HepG2 (cell line): ENCODE results near the gene AFF1. TPM values are rescaled to one million over a fixed set of nuclear protein-coding genes. Genes with fewer than 3 reads are reported as not detected.

ENCODE experiments used
- BCL6 ChIP-seq: IDR thresholded peaks from 2 replicates; pipeline ENCODE4 v1.6.1; 2016; ENCODE audit warnings: missing genetic modification reagents, missing compliant biosample characterization
- BHLHE40 ChIP-seq: IDR thresholded peaks from 2 replicates; pipeline ENCODE4 v1.6.1; 2011; ENCODE audit warnings: low read length, improper control_type of control experiment
- CCAR2 ChIP-seq: fragments of 200-400 bp; formaldehyde crosslinking; optimal IDR thresholded peaks from 2 replicates; pipeline ENCODE3; 2018; ENCODE audit warnings: low read depth, mild to moderate bottlenecking, low read length, moderate library complexity
- HNF4G ChIP-seq, 2 experiments: sonication (generic) in 1 of 2; formaldehyde crosslinking in 1 of 2; IDR thresholded peaks; 2 replicates each; pipeline versions ENCODE4 v1.4.0 to v1.6.1; 2011 to 2020; ENCODE audit warnings: borderline replicate concordance in 2 of 2, low read depth in 2 of 2, mild to moderate bottlenecking in 2 of 2, low read length in 1 of 2, missing genetic modification reagents in 1 of 2, moderate library complexity in 1 of 2
- KDM2A ChIP-seq: sonication (generic); formaldehyde crosslinking; IDR thresholded peaks from 2 replicates; pipeline ENCODE4 v1.4.0; 2020; ENCODE audit warnings: low read depth, missing genetic modification reagents, borderline replicate concordance
- KLF13 ChIP-seq: sonication (generic); formaldehyde crosslinking; IDR thresholded peaks from 2 replicates; pipeline ENCODE4 v1.4.0; 2020; ENCODE audit warnings: mild to moderate bottlenecking, missing genetic modification reagents
- KLF15 ChIP-seq: sonication (generic); formaldehyde crosslinking; IDR thresholded peaks from 2 replicates; pipeline ENCODE4 v1.8.1; 2023; ENCODE audit warnings: borderline replicate concordance, mild to moderate bottlenecking, inconsistent platforms, missing genetic modification reagents, mixed read lengths
- MTA3 ChIP-seq: sonication (generic); formaldehyde crosslinking; IDR thresholded peaks from 2 replicates; pipeline ENCODE4 v1.4.0; 2020; ENCODE audit warnings: missing genetic modification reagents
- NFIB ChIP-seq: sonication (generic); formaldehyde crosslinking; IDR thresholded peaks from 2 replicates; pipeline ENCODE4 v1.9.0; 2021; ENCODE audit warnings: missing genetic modification reagents, mild to moderate bottlenecking, borderline replicate concordance
- NFYB ChIP-seq: sonication (generic); formaldehyde crosslinking; IDR thresholded peaks from 2 replicates; pipeline ENCODE4 v1.4.0; 2020; ENCODE audit warnings: missing genetic modification reagents
- PBX2 ChIP-seq: IDR thresholded peaks from 2 replicates; pipeline ENCODE4 v1.6.1; 2016; ENCODE audit warnings: control low read depth
- PHB2 ChIP-seq: fragments of 450-650 bp; IDR thresholded peaks from 2 replicates; pipeline ENCODE4 v1.6.1; 2018; ENCODE audit not compliant: partially characterized antibody
- POGZ ChIP-seq: sonication (generic); formaldehyde crosslinking; IDR thresholded peaks from 2 replicates; pipeline ENCODE4 v1.4.0; 2020; ENCODE audit warnings: mild to moderate bottlenecking, missing genetic modification reagents
- PPARG ChIP-seq: conservative IDR thresholded peaks from 2 replicates; pipeline ENCODE4 v1.6.1; 2016; ENCODE audit warnings: missing biosample characterization, missing genetic modification reagents
- RBFOX2 ChIP-seq: fragments of 200-400 bp; formaldehyde crosslinking; IDR thresholded peaks from 2 replicates; pipeline ENCODE4 v1.6.1; 2017; ENCODE audit warnings: low read depth, mild to moderate bottlenecking, low read length
- RBM22 ChIP-seq: fragments of 200-400 bp; formaldehyde crosslinking; optimal IDR thresholded peaks from 2 replicates; pipeline ENCODE3; 2017; ENCODE audit warnings: mild to moderate bottlenecking, low read length, moderate library complexity
- REPIN1 ChIP-seq: sonication (generic); formaldehyde crosslinking; IDR thresholded peaks from 2 replicates; pipeline ENCODE4 v1.8.0; 2022; ENCODE audit warnings: missing genetic modification reagents, low read depth, mild to moderate bottlenecking, borderline replicate concordance
- SAP130 ChIP-seq: IDR thresholded peaks from 2 replicates; pipeline ENCODE4 v1.6.1; 2016; ENCODE audit warnings: low read depth
- SNRNP70 ChIP-seq: fragments of 200-400 bp; formaldehyde crosslinking; IDR thresholded peaks from 2 replicates; pipeline ENCODE4 v1.6.1; 2017; ENCODE audit warnings: mild to moderate bottlenecking, low read depth, low read length, moderate library complexity
- STAG1 ChIP-seq: sonication (generic); formaldehyde crosslinking; IDR thresholded peaks from 2 replicates; pipeline ENCODE4 v1.4.0; 2020; ENCODE audit warnings: missing genetic modification reagents
- TBL1XR1 ChIP-seq: fragments of 150-350 bp; IDR thresholded peaks from 2 replicates; pipeline ENCODE4 v1.6.1; 2014; ENCODE audit warnings: borderline replicate concordance, low read length; ENCODE audit not compliant: partially characterized antibody
- TEAD3 ChIP-seq: optimal IDR thresholded peaks from 2 replicates; pipeline ENCODE3; 2016; ENCODE audit warnings: borderline replicate concordance
- YEATS2 ChIP-seq: sonication (generic); formaldehyde crosslinking; IDR thresholded peaks from 2 replicates; pipeline ENCODE4 v1.4.0; 2020; ENCODE audit warnings: missing genetic modification reagents, borderline replicate concordance
- YY1 ChIP-seq: IDR thresholded peaks from 2 replicates; pipeline ENCODE4 v1.6.1; 2011; ENCODE audit warnings: low read length, low read depth, moderate library complexity, mild to moderate bottlenecking; ENCODE audit not compliant: insufficient read depth, insufficient replicate concordance
- ZNF160 ChIP-seq: sonication (generic); formaldehyde crosslinking; IDR thresholded peaks from 2 replicates; pipeline ENCODE4 v1.8.0; 2022; ENCODE audit warnings: mild to moderate bottlenecking, inconsistent platforms, missing genetic modification reagents
- ZNF24 ChIP-seq: fragments of 450-650 bp; IDR thresholded peaks from 2 replicates; pipeline ENCODE4 v1.6.1; 2017; ENCODE audit warnings: antibody characterized with exemption, mild to moderate bottlenecking
- ZNF3 ChIP-seq: IDR thresholded peaks from 2 replicates; pipeline ENCODE4 v1.7.0; 2017; ENCODE audit warnings: inconsistent platforms
- ZNF362 ChIP-seq: sonication (generic); formaldehyde crosslinking; IDR thresholded peaks from 2 replicates; pipeline ENCODE4 v1.4.0; 2020; ENCODE audit warnings: missing genetic modification reagents, mild to moderate bottlenecking, borderline replicate concordance
- ZNF431 ChIP-seq: sonication (generic); formaldehyde crosslinking; IDR thresholded peaks from 2 replicates; pipeline ENCODE4 v1.9.0; 2022; ENCODE audit warnings: missing genetic modification reagents, low read depth, mild to moderate bottlenecking, borderline replicate concordance
- ZNF484 ChIP-seq: sonication (generic); formaldehyde crosslinking; IDR thresholded peaks from 2 replicates; pipeline ENCODE4 v1.5.1; 2020; ENCODE audit warnings: mild to moderate bottlenecking, low read depth, missing genetic modification reagents, borderline replicate concordance
- ZNF772 ChIP-seq: sonication (generic); formaldehyde crosslinking; IDR thresholded peaks from 2 replicates; pipeline ENCODE4 v1.5.0; 2020; ENCODE audit warnings: mild to moderate bottlenecking, missing genetic modification reagents
- ZNF883 ChIP-seq: sonication (generic); formaldehyde crosslinking; IDR thresholded peaks from 2 replicates; pipeline ENCODE4 v1.5.1; 2020; ENCODE audit warnings: mild to moderate bottlenecking, missing genetic modification reagents; ENCODE audit errors: not compliant biosample characterization
- polyA plus RNA-seq, 8 experiments: library from polyadenylated mRNA; depleted of rRNA in 3 of 8; stranded (reverse) in 7 of 8; unstranded in 1 of 8; fragments of >200 nt; fragmentation: Illumina TruSeq in 4 of 8; extraction: Trizol in 4 of 8; gene quantifications; 2 replicates each; pipeline versions ENCODE4 v1.2.1 to v1.2.3, GENCODE V29; 2011 to 2016; ENCODE audit warnings: low read depth in 4 of 8, missing spikeins in 1 of 8, mixed read lengths in 1 of 8; ENCODE audit not compliant: insufficient read depth in 1 of 8
- total RNA-seq, 5 experiments: library from RNA; depleted of rRNA; stranded (reverse); fragments of >200 nt; fragmentation: Illumina TruSeq; extraction: Trizol; gene quantifications; 2 replicates each; pipeline ENCODE4 v1.2.3, GENCODE V29; 2016; ENCODE audit warnings: low read depth in 1 of 5

The AFF1 gene
- total and polyA plus RNA-seq, 2 of the 13 experiments (the other 11 are each of a cell fraction or from before 2014, with no cell fraction given), result 15.5 to 15.9 TPM

DNA sequence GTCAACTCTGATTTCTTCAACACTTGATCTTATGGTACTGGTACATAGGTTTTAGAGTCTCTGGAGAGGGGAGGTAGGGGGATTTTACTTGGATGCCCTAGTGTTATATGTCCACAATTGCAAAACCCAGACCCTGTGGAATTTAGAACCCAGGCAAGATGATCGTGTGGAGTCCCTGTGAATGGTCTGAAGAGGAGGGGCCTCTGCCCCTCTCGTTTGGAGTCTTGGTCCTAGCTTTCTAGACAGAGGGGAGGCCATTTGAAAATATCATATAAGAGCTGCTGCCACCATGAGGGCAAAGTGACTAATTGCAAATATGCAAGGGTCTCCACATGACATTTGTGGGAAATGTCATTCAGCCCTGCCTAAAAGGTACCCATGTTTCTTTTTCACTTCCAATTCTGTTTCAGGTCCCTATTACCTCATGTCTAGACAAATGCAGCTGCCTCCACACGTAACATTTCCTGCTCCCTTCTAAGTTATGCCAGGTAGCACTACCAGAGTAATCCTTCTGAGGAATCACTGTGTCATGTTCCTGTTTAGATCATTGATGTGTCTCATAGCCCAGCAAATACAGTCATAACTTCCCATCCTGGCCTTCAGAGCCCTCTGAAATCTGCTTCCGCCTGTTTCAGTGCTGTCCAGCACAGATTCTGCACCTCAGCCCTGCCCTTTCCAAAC, 158.8 kb downstream of the AFF1 start (continued):
- TF ChIP-seq POGZ (CRISPR knock-in tag), result no peak
- no peak for TF ChIP-seq PBX2
- no peak for TF ChIP-seq NFYB (CRISPR knock-in tag)
- no peak for TF ChIP-seq REPIN1 (CRISPR knock-in tag)
- TF ChIP-seq NFIB (CRISPR knock-in tag), result no peak
- TF ChIP-seq BHLHE40, result no peak
- no peak for TF ChIP-seq ZNF883
- TF ChIP-seq KDM2A (CRISPR knock-in tag), result no peak
- TF ChIP-seq ZNF362, result no peak
- no peak for TF ChIP-seq PHB2
- TF ChIP-seq PPARG (CRISPR knock-in tag), result no peak
- TF ChIP-seq ZNF772 (CRISPR knock-in tag), result no peak
- TF ChIP-seq YEATS2 (CRISPR knock-in tag), result no peak
- no peak for TF ChIP-seq ZNF160 (CRISPR knock-in tag)
- no peak for TF ChIP-seq ZNF24
- TF ChIP-seq ZNF484 (CRISPR knock-in tag), result no peak
- no peak for TF ChIP-seq SNRNP70
- no peak for TF ChIP-seq KLF15
- no peak for TF ChIP-seq KLF13 (CRISPR knock-in tag)
- TF ChIP-seq TEAD3 (CRISPR knock-in tag), result peak; percentile 6
- no peak for TF ChIP-seq SAP130
- no peak for TF ChIP-seq CCAR2
- peak; percentile 53 for TF ChIP-seq RBM22
- no peak for TF ChIP-seq YY1
- no peak for TF ChIP-seq ZNF3 (CRISPR knock-in tag)
- peak; percentile 79 for TF ChIP-seq STAG1
- TF ChIP-seq BCL6, result no peak
- TF ChIP-seq MTA3, result no peak
- TF ChIP-seq RBFOX2, result no peak
- no peak for TF ChIP-seq ZNF431 (CRISPR knock-in tag)
- no peak for TF ChIP-seq TBL1XR1
- TF ChIP-seq HNF4G (IDR thresholded peaks at IDR 0.05; ENCODE audit: borderline replicate concordance, low read depth, low read length), result no peak
- TF ChIP-seq HNF4G (CRISPR knock-in tag; IDR thresholded peaks at IDR 0.05; ENCODE audit: borderline replicate concordance, low read depth), result no peak
